Epithelial cell of proximal tubule (primary cell): ENCODE results near the gene TPRG1. TPM values are rescaled to one million over a fixed set of nuclear protein-coding genes. Genes with fewer than 3 reads are reported as not detected.

Experiments
- DNase-seq: peaks from one replicate; pipeline ENCODE4 v3.0.0-alpha.2; 2011; ENCODE audit warnings: low read depth
- H3K4me3 ChIP-seq: 2 replicates; pipeline ENCODE4 v1.5.1; 2011; ENCODE audit warnings: low read depth, mild to moderate bottlenecking, low read length
- total RNA-seq: library from RNA; depleted of rRNA; stranded (reverse); fragments of >200 nt; gene quantifications from 2 replicates; pipeline ENCODE4 v1.2.3, GENCODE V29; 2015
- TF ChIP-seq, protein P1 (sequence below): conservative IDR thresholded peaks from 2 replicates; pipeline ENCODE4 v1.5.1; 2012; ENCODE audit warnings: low read depth, mild to moderate bottlenecking, low read length

Gene TPRG1
- total RNA-seq, 1 donor from 2014 or later, result not detected

DNA sequence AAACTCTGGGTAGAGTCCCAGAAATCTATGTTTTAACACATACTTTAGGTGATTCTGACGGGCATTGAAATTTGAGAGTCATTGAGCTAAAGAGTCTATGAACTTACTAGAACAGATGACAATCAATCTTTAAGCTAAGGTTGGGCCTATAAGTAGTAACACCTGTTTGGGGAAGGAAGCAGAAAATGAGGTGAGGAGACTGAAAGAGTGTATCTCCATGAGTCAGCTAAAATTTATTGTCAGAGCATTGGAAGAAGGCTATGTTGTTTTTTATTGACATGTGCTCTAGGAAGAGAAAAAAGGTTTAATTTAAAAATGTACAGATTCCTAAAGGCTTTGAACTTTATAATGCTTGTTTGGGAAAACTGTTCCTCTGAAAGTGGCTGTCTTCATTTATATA lies 42.9 kb downstream of the TPRG1 start:
- H3K4me3 ChIP-seq, result no peak overlapping the region
- TF ChIP-seq, protein P1, sequence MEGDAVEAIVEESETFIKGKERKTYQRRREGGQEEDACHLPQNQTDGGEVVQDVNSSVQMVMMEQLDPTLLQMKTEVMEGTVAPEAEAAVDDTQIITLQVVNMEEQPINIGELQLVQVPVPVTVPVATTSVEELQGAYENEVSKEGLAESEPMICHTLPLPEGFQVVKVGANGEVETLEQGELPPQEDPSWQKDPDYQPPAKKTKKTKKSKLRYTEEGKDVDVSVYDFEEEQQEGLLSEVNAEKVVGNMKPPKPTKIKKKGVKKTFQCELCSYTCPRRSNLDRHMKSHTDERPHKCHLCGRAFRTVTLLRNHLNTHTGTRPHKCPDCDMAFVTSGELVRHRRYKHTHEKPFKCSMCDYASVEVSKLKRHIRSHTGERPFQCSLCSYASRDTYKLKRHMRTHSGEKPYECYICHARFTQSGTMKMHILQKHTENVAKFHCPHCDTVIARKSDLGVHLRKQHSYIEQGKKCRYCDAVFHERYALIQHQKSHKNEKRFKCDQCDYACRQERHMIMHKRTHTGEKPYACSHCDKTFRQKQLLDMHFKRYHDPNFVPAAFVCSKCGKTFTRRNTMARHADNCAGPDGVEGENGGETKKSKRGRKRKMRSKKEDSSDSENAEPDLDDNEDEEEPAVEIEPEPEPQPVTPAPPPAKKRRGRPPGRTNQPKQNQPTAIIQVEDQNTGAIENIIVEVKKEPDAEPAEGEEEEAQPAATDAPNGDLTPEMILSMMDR, result no peak
- DNase-seq, result no peak

DNA sequence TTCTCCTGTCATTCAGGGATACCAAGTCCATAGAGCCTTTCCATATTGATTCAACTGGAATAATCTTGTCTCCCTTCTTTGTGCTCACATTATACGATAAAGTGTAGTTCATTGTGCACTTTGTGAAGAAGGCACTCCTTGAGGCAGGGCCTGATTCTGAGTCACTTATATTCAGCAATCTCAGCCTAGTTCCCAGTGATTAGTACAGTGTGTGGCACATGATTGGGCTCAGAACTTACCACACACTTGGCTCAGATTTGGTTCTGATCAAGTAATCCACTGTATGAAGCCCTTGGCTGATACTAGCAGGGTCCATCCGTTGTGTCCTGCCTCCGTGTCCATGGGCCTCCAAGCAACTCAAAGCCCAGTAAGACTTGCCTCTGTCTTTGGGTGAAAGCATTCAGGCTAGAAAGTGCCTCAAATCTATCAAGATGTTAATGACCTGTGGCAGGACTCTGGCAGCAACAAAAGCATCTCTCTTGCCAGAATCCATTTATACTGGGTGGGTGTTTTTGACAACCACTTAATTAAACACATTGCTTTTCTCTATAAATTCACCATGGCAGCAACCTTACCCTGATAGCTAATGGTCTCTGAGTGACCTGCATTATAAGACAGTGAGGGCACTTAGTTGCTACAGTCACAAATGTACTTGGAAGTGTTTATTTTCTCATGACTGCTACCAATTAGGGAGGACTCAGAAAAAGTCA lies 51.3 kb downstream of the TPRG1 start:
- TF ChIP-seq, protein P1, result no peak
- no peak overlapping the region for H3K4me3 ChIP-seq
- DNase-seq, result no peak

DNA sequence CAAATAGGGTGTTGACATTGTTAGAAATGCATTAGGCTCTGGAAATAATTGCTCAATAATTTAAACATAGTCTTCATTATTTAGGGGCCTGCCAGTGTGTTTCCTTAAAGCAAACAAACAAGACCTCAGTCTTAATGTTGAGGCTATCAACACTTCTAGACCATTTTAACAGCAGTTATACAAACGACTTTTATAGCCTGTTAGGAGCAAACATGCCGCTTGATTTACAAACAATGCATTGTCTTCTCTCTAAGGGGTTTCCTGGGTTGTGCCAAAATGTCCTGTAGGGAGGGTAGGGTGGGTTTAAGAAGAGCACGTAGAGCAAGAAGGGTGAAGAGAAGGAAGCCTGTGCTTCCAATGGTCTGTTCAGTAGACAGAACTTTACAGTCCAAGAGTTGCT lies 53.7 kb downstream of the TPRG1 start:
- TF ChIP-seq, protein P1, result no peak
- DNase-seq, result no peak
- H3K4me3 ChIP-seq, result no peak overlapping the region

GRCh38 chr3:189227249-189227648 lies 55.5 kb downstream of the TPRG1 start:
- TF ChIP-seq, protein P1, result no peak
- no peak overlapping the region for H3K4me3 ChIP-seq
- no peak for DNase-seq

DNA sequence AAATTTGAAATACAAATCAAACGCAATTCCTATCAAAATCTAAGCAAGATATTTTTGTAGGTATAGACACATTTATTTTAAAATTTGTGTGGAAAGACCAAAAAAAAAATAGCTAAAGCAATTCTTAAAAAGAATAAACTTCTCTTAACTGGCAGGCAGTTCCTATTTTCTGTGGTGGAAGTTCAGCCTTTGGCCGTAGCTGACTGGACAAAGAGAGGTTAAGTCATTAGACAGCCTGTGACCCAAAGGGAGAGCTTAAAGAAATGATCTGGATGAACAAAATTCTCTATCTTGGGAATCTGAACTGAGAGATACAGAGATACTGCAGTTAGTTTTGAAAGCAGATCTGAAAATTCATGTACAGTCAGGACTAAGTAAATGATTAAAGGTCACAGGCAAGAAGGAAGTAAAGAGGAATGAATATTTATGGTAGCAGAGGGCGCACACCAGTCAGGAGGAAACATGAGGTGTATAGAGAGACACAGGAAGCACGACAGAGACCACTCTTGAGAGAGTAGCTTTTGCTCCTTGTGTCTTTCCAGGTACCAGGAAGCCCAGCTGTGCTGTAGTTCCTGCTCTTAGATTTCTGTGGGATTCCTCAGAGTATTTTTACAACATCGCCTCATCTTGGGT lies 57.5 kb downstream of the TPRG1 start:
- TF ChIP-seq, protein P1, result no peak
- H3K4me3 ChIP-seq, result no peak overlapping the region
- no peak for DNase-seq

DNA sequence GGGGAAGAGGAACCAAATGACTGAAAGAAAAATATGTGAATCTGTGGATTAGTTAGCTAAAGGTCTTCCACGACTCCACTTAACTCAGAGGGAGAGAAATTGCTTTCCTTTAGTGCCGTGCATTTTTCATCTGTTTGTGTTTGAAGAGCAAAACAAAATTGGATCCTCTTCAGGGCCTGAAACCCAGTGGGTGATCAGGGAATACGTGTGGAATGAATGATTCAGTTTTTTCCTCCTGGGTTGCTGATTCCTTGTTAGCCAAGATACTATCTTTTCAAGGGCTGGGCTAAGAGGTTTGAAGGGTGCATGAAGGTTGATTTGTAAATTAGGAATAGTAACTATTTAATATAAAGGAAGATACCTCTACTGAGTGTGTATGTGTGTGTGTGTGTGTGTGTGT lies 61.0 kb downstream of the TPRG1 start:
- no peak overlapping the region for H3K4me3 ChIP-seq

More for the DNA sequence above, 61.0 kb downstream of the TPRG1 start:
- TF ChIP-seq, protein P1, result no peak
- no peak for DNase-seq
